GM19395 (cell line): Measurements from ENCODE around the gene SUGCT.
A peak's percentile ranks its signal among the peaks of the same experiment; 100 is the strongest.

Experiments used
- ATAC-seq: cut with Tn5 transposase; IDR thresholded peaks from one replicate; pipeline ENCODE4 v1.9.1; 2021; ENCODE audit warnings: mild to moderate bottlenecking, moderate library complexity; ENCODE audit not compliant: unreplicated experiment

Gene SUGCT

GRCh38 chr7:40549372-40550039, 414.7 kb downstream of the SUGCT start:
- ATAC-seq: no peak

GRCh38 chr7:40551685-40552576, 417.1 kb downstream of the SUGCT start:
- peak; percentile 85 for ATAC-seq

- ATAC-seq: no peak
Measured at GRCh38 chr7:40560672-40561071, 425.9 kb downstream of the SUGCT start.

- no peak for ATAC-seq
Measured at GRCh38 chr7:40566879-40567278, 432.1 kb downstream of the SUGCT start.

GRCh38 chr7:40569326-40569725, 434.5 kb downstream of the SUGCT start:
- no peak for ATAC-seq

- ATAC-seq: no peak
Measured at GRCh38 chr7:40570223-40570622, 435.4 kb downstream of the SUGCT start.

GRCh38 chr7:40571796-40572195, 437.0 kb downstream of the SUGCT start:
- ATAC-seq: no peak

GRCh38 chr7:40572810-40573465, 438.1 kb downstream of the SUGCT start:
- no peak for ATAC-seq

GRCh38 chr7:40579401-40579800, 444.6 kb downstream of the SUGCT start:
- no peak for ATAC-seq

- no peak for ATAC-seq
Measured at GRCh38 chr7:40580776-40581175, 446.0 kb downstream of the SUGCT start.

- ATAC-seq: no peak
Measured at GRCh38 chr7:40582539-40582938, 447.7 kb downstream of the SUGCT start.

GRCh38 chr7:40583667-40584444, 449.1 kb downstream of the SUGCT start:
- ATAC-seq: no peak

- no peak for ATAC-seq
Measured at GRCh38 chr7:40584667-40585433, 450.0 kb downstream of the SUGCT start.

GRCh38 chr7:40586197-40586596, 451.4 kb downstream of the SUGCT start:
- no peak for ATAC-seq

- no peak for ATAC-seq
Measured at GRCh38 chr7:40587419-40587818, 452.6 kb downstream of the SUGCT start.

GRCh38 chr7:40595129-40595528, 460.3 kb downstream of the SUGCT start:
- no peak for ATAC-seq

GRCh38 chr7:40595832-40596231, 461.0 kb downstream of the SUGCT start:
- no peak for ATAC-seq

- no peak for ATAC-seq
Measured at GRCh38 chr7:40597517-40597916, 462.7 kb downstream of the SUGCT start.

- no peak for ATAC-seq
Measured at GRCh38 chr7:40598915-40599314, 464.1 kb downstream of the SUGCT start.

- ATAC-seq: no peak
Measured at GRCh38 chr7:40599836-40600235, 465.0 kb downstream of the SUGCT start.
